GM21367 (cell line): Measurements from ENCODE around the gene CRELD2.

Experiments
- ATAC-seq: cut with Tn5 transposase; IDR thresholded peaks from one replicate; pipeline ENCODE4 v1.9.1; 2021; ENCODE audit not compliant: unreplicated experiment

The CRELD2 gene

DNA sequence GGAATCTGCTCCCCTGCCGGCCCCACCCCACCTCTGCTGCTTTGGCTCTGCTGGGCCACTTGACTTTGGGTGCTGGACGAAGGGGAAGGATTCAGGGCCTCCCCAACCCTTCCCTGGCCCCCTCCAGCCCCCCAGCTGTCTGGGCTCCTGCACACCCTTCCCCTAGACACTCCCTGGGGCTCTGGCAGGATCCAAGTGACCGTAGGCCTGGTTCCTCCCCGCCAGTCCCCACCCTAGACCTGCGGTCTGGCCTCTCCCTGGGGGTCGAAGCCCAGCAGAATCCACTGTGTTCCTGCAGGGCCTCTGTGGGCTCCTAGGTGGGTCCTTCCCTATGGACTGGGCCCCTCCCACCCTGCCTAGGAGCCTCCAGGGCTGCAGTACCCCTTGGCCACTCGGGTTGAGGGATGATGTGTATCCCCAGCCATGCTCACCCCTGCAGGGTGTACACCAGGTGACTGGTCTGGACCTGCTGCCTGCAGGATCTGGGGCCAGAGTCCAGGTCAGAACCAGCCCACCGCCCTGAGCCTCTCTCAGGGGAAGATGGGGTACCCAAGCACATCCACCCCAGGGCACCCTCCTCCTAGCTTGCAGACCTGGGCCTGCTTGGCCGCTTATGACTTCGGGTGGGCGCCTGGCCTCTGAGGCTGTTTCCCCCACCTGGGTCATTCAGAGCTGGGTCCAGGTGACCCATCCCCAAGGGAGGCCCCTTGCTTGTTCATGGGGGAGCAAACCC, 47.8 kb downstream of the CRELD2 start:
- no peak for ATAC-seq

DNA sequence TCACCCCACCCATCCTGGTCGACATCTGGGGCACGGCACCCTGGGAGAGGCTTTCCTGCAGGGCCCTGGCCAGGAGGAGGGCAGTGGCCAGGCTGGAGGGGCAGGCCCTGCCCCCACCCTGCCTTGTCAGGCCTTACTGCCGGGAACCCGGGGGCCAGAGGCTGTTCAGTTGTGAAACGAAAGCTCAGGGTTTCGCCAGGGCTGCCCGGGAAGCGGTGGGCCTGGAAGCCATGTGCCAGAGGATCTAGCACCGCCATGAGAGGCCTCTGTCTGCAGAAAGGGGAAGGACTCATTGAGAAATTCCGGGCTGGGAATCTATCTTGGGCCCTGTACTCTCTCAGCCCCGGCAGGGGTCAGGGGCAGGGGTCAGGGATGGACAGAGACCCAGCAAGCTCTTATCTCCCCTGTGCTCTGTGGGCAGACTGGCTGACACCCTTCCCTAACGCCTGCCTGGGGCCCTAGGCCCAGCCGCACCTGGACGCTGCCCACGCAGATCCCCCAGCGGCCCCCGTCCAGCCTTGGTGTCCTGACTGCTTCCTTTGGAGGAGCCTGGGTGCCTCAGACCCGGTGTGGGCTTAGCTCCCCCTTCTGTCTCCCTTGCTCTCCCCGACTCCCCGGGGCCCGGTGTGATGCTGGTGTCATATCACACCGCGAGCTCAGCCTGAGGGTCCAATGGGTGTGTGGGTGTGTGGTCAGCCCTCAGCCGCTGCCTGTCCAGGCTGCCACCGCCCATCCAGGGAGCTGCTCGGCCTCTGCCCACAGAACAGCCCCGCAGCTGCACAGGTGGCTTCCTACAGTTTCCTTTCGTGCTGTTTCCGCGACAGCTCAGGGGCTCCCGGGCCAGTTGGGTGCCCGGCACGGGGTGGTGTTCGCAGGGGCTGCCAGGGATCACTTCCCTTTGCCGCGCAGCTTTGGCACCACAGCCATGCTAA, 48.6 kb downstream of the CRELD2 start:
- ATAC-seq, result no peak

DNA sequence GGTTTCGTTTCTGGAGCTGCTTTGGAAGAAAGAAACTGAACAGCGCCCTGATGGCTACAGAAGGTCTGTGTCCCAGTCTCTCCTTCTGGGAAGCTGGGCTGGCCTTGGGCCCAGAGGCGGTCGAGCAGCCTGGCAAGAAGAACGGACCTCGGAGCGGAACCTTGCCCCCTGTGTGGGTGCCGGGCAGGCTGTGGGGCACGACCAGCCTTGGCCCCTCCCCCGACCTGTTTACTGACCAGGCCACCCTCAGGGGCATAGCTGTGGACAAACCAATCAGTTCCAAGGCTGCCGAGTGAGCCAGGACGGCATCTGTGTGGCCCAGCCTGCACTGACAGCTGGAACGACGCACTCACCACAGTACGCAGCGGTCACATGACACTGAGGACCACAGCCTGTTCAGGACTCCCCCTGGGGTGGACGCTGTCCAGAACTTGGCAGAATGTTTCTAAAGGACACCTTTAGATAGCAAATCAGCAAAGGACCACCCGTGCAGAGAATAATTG, 49.3 kb downstream of the CRELD2 start:
- ATAC-seq, result no peak

DNA sequence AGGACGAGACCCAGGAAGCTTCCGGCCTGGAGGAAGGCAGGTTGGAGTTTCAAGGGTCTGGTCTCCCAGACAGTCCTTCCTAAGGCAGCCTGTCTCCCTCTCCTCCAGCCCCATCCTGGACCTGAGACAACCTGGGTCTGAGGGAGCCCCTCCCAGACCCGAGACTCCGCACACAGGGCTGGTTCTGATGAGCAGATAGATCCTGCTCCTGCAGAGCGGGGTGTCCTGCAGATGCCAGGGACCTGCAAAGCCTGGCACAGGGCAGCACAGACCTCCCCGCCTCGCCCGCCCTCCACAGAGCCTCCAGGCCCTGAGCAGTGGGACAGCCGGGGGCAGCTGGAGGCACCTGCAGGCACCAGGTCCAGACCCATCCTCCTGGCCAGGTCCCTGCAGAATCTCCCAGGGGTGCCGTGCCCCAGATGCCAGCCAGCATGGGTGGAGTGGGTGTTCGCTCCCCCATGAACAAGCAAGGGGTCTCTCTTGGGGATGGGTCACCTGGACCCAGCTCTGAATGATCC, 49.9 kb downstream of the CRELD2 start:
- no peak for ATAC-seq

DNA sequence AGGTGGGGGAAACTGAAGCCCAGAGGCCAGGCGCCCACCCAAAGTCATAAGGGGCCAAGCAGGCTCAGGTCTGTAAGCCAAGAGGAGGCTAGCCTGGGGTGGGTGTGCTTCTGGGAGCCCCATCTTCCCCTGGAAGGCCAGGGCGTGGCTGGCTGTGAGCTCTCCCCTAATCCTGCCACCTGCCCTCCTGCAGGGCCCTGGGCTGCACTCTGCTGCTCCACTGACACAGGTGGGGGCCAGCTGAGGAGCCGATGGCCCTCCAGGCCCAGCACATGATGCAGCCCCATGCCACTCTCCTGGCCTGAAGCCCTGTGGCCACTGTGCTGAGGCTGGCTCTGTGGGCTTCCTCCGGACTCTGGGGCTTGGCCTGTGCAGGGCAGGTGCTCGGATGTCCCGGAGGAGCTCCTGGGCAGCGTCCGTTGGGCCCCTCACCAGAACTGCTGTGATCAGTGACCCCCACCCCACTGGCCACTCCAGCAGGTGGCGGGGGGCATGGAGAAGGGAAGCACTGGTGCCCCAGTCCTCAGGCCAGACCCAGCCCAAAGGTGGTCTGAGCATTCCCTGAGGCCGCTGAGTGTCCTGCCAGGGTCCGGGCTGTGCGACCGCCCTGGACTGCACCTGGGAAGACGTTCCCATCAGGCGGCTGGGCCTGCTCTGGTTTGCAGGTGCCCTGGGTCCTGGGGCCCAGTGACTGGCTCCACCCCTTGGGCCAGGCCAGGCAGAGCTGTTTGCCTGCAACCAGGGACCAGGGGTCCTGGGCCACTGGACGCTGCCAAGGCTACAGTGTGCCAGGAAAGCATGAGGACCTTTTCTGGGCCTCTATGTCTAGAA, 50.6 kb downstream of the CRELD2 start:
- no peak for ATAC-seq

DNA sequence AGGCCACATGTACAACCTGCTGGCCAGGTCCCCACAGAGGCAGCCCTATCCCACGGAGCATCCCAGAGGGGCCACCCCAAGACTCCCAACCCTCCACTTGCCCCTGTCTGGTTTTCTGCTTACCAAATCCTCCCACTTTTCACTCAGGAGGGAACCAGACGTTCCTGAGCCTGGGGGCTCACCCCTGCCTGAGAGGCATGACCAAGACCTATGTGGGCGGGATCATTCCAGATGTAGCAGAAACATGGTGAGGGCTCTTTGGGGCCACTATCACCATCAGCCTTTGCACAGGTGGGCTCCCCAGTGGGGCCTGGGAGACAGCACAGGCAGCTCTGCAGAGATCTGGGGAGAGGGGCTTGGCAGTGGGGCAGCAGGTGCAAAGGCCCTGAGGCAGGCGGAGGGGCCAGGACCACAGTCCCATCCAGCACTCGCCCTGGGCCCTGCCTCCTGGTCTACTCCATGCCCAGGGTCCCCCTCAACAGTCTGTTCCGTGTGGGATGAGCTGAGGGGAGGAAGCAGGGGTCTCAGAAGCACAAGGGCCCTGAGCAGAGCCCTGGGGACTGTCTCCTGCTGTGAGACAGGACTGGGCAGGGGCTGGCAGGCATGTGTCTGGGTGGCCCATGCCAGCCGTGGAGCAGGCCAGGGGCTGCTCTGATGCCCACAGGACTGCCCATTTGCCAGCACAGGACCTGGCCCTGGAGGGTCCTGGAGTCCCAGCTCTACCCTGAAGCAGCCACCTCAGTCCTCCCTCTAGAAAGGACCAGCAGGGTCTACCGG, 51.5 kb downstream of the CRELD2 start:
- ATAC-seq, result no peak

DNA sequence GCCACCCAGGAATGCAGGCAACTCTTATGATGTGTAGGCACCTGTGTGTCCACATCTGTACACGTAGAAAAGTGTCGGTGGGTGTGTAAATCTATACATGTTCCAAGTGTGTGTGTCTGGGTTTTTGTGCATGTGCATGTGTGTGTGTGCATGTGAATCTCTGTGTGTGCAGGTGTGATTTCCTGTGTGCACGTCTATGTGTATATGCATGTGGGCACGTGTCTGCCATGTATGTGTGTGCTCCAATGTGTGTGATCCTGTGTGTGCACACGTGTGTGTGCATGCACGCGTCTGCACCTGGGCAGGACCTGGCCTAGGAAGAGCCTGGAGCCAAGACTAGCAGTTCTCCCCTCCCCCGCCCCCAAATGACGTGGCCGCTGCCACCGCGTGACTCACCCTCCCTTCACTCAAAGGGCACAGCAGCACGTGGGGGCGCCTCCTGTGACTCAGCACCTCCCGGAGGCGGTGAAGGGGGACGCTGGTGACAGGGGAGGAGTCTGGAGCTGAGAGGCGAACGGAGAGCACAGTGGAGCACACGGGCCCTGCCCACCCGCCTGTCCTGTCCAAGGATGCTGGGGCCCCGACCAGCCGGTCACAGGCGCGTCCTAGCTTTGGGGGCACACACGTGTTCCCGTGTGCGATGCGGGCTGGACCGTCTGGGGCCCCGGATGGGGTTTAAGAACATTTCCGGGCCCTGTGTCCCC, 52.2 kb downstream of the CRELD2 start:
- peak; percentile 37 for ATAC-seq

DNA sequence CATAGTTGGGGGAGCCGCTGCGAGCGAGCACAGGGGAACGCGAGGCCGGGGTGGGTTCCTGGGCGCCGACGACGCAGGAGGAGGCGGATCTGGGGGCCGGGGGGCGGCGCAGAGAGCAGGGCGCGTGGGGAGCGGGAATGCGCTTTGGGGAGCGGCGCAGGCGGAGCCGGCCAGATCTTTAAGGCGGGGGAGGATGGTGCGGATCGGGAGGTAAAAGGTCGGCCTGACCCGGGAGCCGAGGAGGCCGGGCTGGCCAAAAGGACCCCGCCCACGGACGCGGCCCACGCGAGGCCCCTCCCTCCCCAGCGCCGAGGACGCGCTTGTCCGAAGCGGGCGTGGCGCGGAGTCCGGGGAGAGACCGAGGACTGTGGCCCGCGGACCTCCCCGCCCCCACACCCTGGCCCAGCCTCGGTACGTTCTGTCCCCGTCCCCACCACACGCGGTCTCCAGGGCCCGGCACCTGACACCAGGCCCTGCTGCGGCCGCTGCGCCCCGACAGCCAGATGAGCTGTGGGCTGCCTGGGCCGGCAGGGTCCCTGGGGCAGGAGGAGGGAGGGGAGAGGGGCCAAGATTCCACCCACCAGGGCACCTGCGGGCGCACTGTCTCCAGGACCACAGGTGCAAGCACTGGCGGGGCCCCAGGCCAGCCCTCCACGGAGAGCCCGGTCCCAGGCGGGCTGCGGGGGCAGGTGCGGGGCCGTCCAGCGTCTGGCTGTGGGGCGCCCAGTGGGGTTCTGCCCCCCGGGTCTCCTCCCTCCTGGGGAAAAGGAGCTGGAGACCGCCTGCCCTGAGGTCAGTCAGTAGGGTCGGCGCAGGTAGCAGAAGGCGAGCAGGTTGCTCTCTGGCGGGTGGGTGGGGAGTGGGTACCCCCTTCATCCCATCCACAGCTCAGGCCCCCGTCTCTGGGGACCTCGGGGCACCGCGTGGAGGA, 53.1 kb downstream of the CRELD2 start:
- peak; percentile 25 for ATAC-seq

DNA sequence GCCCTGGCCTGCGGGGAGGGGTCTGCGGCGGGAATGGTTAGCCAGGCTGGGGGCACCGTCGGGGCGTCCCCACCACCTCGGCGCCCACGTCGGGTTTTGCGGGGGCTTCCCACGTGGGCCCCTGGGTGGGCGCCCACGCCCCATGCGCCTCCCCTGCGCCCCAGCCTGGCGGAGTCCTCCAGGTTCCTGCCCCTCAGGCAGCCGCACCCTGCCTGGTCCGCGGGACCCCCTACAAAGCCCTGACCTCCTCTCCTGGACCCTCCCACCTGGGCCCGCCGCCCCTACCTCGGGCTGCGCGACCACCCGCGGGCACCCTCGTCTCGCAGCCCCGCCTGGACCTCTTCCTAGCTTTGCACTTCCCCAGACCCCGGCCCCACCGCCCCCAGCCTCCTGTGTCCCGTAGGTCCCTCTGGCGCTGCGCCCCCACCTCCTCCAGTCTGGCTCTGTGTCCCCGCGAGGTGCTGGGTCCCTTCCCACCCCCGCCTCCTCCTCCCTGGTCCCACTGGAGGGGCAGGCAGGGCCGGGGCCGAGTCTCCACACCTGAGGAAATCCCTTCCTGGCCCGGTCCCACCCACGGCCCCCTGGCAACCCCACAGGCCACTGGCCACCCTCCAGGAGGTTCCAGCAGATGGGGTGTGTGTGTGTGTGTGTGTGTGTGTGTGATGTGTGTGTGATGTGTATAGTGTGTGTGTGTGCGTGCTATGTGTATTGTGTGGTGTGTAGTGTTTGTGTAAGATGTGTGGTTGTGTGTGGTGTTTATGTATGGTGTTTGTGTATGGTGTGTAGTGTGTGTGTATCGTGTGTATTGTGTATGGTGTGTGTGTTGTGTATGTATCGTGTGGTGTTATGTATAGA, 54.0 kb downstream of the CRELD2 start:
- ATAC-seq, result no peak

DNA sequence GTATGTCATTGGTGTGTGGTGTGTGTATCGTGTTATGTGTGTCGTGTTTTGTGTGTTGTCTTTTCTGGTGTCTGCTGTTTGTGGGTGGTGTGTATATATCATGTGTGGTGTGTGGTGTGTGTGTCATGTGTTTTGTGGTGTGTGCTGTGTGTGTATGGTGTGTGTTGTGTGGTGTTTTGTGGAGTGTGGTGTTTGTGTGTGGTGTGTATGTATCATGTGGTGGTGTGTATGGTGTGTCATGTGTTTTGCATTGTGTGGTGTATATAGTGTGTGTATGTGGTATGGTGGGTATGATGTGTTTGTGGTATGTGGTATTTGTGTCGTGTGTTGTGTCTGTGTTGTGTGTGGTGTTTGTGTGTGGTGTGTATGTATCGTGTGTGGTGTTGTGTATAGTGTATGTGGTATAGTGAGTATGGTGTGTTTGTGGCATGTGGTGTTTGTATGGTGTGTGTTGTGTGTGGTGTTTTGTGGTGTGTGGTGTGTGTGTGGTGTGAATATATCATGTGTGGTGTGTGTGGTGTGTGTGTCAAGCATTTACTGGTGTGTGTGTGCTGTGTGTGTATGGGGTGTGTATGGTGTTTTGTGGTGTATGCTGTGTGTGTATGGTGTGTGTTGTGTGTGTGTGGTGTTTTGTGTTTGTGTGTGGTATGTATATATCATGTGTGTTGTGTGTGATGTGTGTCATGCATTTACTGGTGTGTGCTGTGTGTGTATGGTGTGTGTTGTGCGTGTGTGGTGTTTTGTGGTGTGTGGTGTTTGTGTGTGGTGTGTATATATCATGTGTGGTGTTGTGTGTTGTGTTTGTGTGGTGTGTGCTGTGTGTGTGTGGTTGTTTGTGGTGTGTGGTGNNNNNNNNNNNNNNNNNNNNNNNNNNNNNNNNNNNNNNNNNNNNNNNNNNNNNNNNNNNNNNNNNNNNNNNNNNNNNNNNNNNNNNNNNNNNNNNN, 54.9 kb downstream of the CRELD2 start:
- no peak for ATAC-seq

DNA sequence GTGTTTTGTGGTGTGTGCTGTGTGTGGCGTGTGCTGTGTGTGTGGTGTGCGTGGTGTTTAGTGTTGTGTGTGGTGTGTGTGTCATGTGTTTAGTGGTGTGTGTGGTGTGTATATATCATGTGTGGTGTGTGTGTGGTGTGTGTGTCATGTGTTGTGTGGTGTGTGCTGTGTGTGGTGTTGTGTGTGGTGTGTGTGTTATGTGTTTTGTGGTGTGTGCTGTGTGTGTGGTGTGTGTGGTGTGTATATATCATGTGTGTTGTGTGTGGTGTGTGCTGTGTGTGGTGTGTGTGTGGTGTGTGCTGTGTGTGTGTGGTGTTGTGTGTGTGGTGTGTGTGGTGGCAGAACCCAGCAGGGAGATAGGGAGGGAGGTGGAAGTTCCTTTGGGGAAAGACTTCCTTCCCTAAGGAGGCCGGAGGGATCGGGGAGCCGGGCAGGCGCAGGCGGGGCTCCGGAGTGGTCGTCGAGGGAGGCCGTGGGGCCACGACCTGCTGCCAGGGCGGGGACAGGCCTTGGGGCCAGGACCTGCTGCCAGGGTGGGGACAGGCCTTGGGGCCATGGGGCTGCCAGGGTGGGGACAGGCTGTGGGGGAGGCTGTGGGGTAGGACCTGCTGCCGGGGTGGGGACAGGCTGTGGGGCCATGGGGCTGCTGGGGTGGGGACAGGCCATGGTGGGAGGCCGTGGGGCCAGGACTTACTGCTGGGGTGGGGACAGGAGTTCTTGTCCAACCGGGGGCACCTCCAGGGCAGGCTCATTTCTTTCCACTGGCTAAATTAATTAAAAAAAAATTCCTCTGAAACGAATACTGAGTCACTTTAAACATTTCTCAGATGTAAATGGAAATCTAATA, 57.3 kb downstream of the CRELD2 start:
- no peak for ATAC-seq

DNA sequence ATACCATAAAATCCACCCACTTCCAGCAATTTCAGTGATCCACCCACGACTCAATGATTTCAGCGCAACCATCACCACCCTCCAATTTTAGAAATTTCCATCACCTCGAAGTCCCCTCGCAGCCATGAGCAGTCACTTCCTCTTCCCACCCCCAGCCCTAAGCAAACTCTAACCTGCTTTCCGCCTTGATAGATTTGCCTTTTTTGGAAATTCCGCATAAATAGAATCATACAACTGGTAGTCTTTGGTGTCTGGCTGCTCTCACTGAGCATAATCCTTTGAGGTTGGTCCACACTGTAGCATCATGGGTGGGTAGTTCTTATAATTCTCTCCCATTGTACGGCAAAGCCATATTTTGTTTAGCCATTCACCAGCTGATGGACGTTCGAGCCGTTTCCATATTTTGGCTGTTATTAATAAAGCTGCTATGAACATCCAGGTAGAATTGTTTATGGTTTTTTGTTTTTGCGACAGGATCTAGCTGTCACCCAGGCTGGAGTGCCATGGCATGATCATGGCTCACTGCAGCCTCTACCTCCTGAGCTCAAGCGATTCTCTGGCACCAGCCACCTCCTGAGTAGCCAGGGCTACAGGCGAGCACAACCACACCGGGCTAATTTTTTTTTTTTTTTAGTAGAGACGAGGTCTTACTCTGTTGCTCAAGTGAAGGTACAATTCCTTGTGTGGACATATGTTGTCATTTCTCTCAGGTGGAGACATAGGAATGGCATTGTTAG, 58.2 kb downstream of the CRELD2 start:
- ATAC-seq, result no peak
